Aorta (tissue), 5 donors: ENCODE data around the gene KLLN. TPM values are rescaled to one million over a fixed set of nuclear protein-coding genes. Genes with fewer than 3 reads are reported as not detected.
A peak's percentile ranks its signal among the peaks of the same experiment; 100 is the strongest.
"Not testable (repeated sequence)": the region's sequence is repeated elsewhere in the genome, so short reads cannot be mapped to it uniquely, and the experiment has no call there.

ENCODE experiments used
- ATAC-seq: fragments of 200-7000 bp; cut with Tn5 transposase; one replicate; pipeline ENCODE4 v1.9.1; 2022; ENCODE audit warnings: moderate library complexity; ENCODE audit not compliant: low FRiP score
- DNase-seq, 2 donors: peaks; one replicate each; pipeline ENCODE4 v3.0.0-alpha.2; 2020
- H3K27ac ChIP-seq, 2 donors: one replicate each; pipeline ENCODE4 v1.5.1; 2013; ENCODE audit warnings: low read length in 2 of 2, mild to moderate bottlenecking in 2 of 2, moderate library complexity in 2 of 2, control low read depth in 1 of 2, inconsistent platforms in 1 of 2, low read depth in 1 of 2
- H3K27me3 ChIP-seq, 2 donors: one replicate each; pipeline ENCODE4 v1.6.1; 2013; ENCODE audit warnings: control low read depth in 1 of 2, low read length in 1 of 2, mild to moderate bottlenecking in 1 of 2, moderate library complexity in 1 of 2; ENCODE audit not compliant: insufficient read depth in 2 of 2, control insufficient read depth in 1 of 2
- H3K36me3 ChIP-seq, 2 donors: one replicate each; pipeline ENCODE4 v1.6.1; 2013; ENCODE audit warnings: control low read depth in 1 of 2, low read length in 1 of 2, mild to moderate bottlenecking in 1 of 2; ENCODE audit not compliant: insufficient read depth in 2 of 2, control insufficient read depth in 1 of 2
- H3K4me1 ChIP-seq, 2 donors: one replicate each; pipeline ENCODE4 v1.6.1; 2013; ENCODE audit warnings: low read length in 2 of 2, control low read depth in 1 of 2, mild to moderate bottlenecking in 1 of 2, moderate library complexity in 1 of 2; ENCODE audit not compliant: insufficient read depth in 2 of 2, control insufficient read depth in 1 of 2
- H3K4me3 ChIP-seq, 2 donors: one replicate each; pipeline ENCODE4 v1.5.1; 2013; ENCODE audit warnings: low read length in 2 of 2, control low read depth in 1 of 2, mild to moderate bottlenecking in 1 of 2
- H3K9me3 ChIP-seq: one replicate; pipeline ENCODE4 v1.6.1; 2013; ENCODE audit warnings: mild to moderate bottlenecking, low read length; ENCODE audit not compliant: control insufficient read depth
- WGBS, 2 donors: extraction: QIAGEN DNeasy Blood & Tissue Kit; methylation state at CpG; one replicate each; pipeline ENCODE4 v1.1.7; 2013; 5-methylcytosine and 5-hydroxymethylcytosine counted together
- intact Hi-C, 2 donors: fragments of 100-400 bp; cut with DNase I; formaldehyde crosslinking; loops; one replicate each; pipeline versions ENCODE4 v1.14.2 to v1.15.0; 2022
- polyA plus RNA-seq, 2 donors: library from polyadenylated mRNA; stranded (reverse); fragments of 200-250 nt; gene quantifications; one replicate each; pipeline ENCODE4 v1.2.3, GENCODE V29; 2013
- total RNA-seq, 2 donors: library from RNA; stranded (reverse); fragmentation: NEBNext Ultra II Directional; extraction: Animal tissue kit (Norgen Biotek cat#: 25700); gene quantifications; one replicate each; pipeline ENCODE4 v1.2.1, GENCODE V29; 2021
- donor health status: healthy with polysubstance abuse.
- donor health status: Bipolar disorder and iron deficiency.
- donor health status: DM: no; HTN: no; CAD: no.
- donor health status: DM: no; HTN: no; CAD: no.
- donor health status: DM: yes; HTN: yes; CAD: no.

The KLLN gene
- total and polyA plus RNA-seq, 4 donors, result 0.25 to 0.66 (median 0.33) TPM

DNA sequence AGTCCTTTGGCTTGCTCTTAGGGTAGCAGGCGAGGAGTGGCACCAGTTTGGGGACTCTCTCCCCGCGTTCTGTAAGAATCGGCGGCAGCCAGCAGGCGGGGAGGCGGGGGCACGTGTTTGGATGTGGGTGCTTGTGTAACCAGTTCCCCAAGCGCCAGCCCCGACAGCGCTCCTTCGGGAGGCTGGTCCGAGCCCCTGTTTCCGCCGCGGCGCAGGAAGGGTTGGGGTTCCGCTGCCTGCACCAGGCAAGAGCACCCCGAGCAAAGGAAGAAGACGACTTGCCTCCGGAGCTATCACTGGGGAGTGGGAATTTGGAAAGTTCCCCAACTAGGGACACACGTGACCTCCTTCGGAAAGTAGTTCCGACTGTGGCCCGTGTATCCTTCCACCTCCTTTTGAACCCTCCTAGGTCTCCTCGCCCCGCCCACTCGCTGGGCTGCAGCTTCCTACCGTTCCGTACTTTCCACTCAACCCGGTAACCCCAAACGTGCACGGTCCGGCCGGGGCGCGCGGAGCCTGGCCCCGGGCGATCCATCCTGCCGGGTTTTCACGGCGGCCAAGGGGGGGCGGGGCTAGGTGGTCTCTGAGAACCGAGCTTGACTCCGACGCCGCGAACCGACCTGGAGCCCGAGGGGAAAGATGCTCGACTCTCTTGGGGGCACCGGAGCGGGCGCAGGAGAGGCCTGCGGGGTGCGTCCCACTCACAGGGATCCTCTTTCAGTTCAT, 1.2 kb downstream of the KLLN start:
- Histone ChIP-seq H3K4me1 (no peaks in the 10 kb centered on the region), H3K36me3 (no peaks in the 10 kb centered on the region), H3K27ac (peak overlapping the region; percentile 8 to 91), H3K4me3 (peak overlapping the region; percentile 94 to 99), H3K9me3 (no peaks in the 10 kb centered on the region), H3K27me3 (no peaks in the 10 kb centered on the region)
- ATAC-seq (peak; percentile 95), DNase-seq (peak; percentile 98)
- intact Hi-C loops, result loop anchor here (2.0 to 10.0 kb wide), 8 partner anchors 63 to 527 kb away; no protein-coding TSS in a partner anchor
- WGBS, 2 donors, result 0% methylated on average over 57 of the region's 57 CpGs

DNA sequence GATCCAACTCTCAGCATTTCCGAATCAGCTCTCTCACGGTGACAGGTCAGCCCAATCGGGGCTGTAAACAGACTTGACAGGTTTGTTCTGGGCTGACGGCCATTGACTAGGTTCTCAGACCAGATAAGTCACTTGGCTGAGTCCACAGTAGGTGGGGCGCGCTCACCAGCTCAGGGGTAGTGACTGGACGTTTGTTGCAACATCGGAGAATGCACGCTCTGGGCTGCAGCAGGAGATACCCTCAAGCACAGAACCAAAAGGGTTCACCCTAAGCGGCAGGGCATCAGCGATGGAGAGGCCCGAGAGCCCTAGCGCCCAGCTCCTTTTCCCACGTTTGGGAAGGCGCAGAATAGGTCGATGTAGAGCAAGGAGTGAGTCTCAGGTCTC, 1.8 kb downstream of the KLLN start:
- intact Hi-C loops, result loop anchor here (2.0 to 10.0 kb wide), 7 partner anchors 63 to 527 kb away; no protein-coding TSS in a partner anchor
- Histone ChIP-seq H3K4me1 (no peaks in the 10 kb centered on the region), H3K9me3 (no peaks in the 10 kb centered on the region), H3K36me3 (no peaks in the 10 kb centered on the region), H3K27ac (peak overlapping the region; percentile 8 to 91), H3K4me3 (peak overlapping the region; percentile 29 to 66), H3K27me3 (no peaks in the 10 kb centered on the region)
- WGBS, 2 donors, result 1 to 3% methylated on average over 16 of the region's 16 CpGs
- DNase-seq (peak; percentile 86 to 89), ATAC-seq (peak; percentile 42)

DNA sequence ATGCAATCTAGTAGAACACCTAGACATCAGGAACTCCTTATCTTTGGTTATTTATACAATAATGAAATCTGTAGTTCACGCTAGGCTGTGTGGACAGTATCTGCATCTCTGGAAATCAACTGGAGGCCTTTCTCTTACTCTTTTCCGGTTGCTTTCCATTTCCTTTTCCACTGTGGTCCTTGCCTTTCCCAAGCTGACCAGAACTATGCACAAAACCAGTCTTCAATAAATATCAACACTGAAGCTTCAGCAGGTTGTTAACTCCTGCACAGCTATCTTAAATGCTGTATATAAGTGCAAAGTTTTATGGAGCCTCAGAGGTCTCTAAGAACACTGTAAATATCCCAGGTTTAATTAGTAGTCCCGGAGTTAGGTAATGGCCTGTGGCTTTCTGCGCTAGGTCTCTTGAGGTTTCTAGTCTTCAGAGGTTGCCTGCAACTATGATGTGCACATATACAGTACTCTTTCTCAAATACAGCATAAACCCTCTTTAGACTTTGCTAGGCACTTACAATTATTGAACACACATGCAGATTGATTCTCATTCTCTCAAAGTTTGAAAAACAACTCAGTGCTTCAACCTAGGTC, 2.4 kb downstream of the KLLN start:
- DNase-seq, result no peak
- peak overlapping the region in 1 of 2 donors; percentile 3 for H3K27ac ChIP-seq
- 81 to 87% methylated on average over 4 of the region's 4 CpGs for WGBS, 2 donors
- H3K9me3 ChIP-seq, result no peaks in the 10 kb centered on the region
- no peak for ATAC-seq
- no peaks in the 10 kb centered on the region for H3K4me1 ChIP-seq
- H3K4me3 ChIP-seq, result no peak overlapping the region
- intact Hi-C loops, result loop anchor here (2.0 to 10.0 kb wide), 7 partner anchors 64 to 528 kb away; no protein-coding TSS in a partner anchor
- no peaks in the 10 kb centered on the region for H3K27me3 ChIP-seq
- H3K36me3 ChIP-seq, result no peaks in the 10 kb centered on the region

DNA sequence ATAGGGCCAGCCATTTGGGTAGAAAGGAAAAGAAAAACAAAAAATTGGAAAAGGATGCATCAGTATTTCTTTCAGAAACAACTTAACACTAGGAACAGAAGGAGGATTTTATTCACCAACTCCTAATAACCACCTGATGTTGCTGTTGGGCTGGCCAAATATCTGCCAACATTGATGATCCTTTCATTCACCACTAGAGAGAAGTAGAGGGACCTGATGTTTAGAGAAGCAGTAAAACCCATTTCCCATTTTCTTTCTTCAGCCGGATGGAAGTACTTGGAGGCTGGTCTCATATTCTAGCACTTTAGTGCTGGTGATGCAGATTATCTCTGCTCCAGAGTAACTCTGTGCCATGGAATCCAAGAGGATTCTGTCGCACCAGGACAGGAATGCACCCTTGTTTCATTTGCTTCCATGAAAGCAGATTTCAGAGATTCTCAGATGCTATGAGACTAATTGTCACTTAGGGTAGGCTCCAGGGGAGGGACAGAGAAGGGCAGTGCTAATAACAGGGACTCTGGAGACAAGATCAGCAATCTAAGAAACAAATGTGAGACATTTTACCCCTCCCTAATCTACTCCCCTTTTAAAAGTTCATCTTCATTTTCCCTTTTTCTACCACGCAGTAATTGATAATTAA, 3.1 kb downstream of the KLLN start:
- H3K27me3 ChIP-seq, result no peaks in the 10 kb centered on the region
- DNase-seq (no peak), ATAC-seq (no peak)
- H3K27ac ChIP-seq, result peak overlapping the region in 1 of 2 donors; percentile 3
- WGBS, 2 donors, result 49 to 54% methylated on average over 3 of the region's 3 CpGs
- intact Hi-C loops, result loop anchor here (2.0 to 10.0 kb wide), 7 partner anchors 65 to 529 kb away; no protein-coding TSS in a partner anchor
- H3K4me3 ChIP-seq, result no peak overlapping the region
- H3K9me3 ChIP-seq, result no peaks in the 10 kb centered on the region
- H3K4me1 ChIP-seq, result no peaks in the 10 kb centered on the region
- H3K36me3 ChIP-seq, result no peaks in the 10 kb centered on the region

DNA sequence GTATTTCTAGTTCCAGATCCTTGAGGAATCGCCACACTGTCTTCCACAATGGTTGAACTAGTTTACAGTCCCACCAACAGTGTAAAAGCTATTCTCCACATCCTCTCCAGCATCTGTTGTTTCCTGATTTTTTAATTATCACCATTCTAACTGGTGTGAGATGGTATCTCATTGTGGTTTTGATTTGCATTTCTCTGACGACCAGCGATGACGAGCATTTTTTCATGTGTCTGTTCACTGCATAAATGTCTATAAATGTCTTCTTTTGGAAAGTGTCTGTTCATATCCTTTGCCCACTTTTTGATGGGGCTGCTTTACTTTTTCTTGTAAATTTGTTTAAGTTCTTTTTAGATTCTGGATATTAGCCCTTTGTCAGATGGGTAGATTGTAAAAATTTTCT, 7.7 kb downstream of the KLLN start:
- H3K27ac ChIP-seq, H3K36me3 ChIP-seq, intact Hi-C loops, H3K9me3 ChIP-seq, H3K4me1 ChIP-seq, H3K27me3 ChIP-seq, H3K4me3 ChIP-seq, ATAC-seq, DNase-seq: not testable (repeated sequence)
- WGBS, 2 donors, result 91 to 99% methylated on average over 4 of the region's 4 CpGs

DNA sequence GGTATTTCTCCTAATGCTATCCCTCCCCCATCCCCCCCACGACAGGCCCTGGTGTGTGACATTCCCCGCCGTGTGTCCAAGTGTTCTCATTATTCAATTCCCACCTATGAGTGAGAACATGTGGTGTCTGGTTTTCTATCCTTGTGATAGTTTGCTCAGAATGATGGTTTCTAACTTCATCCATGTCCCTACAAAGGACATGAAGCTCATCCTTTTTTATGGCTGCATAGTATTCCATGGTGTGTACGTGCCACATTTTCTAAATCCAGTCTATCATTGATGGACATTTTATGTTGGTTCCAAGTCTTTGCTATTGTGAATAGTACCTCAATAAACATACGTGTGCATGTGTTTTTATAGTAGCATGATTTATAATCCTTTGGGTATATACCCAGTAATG, 8.1 kb downstream of the KLLN start:
- WGBS, 2 donors, result 90 to 92% methylated on average over 5 of the region's 5 CpGs
- intact Hi-C loops, H3K4me3 ChIP-seq, H3K27me3 ChIP-seq, H3K27ac ChIP-seq, DNase-seq, H3K4me1 ChIP-seq, ATAC-seq, H3K36me3 ChIP-seq, H3K9me3 ChIP-seq: not testable (repeated sequence)

DNA sequence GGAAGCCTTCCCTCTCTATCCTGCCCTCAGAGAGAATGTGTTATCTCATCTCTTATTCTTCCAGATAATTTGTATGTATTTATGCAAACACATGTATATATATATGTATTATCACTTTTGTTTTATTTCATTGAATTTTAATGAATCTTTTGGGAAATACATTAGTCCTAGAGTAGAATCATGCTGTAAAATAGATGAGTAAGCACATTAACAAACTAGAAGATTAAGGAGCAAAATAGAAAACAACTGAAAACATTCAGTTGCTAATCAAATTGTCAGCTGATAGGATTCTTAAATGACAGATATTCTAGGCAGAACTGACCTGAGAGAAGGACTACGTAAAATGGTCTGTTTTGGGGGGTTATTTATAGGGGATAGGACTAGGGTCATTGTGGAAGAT, 11.2 kb downstream of the KLLN start:
- DNase-seq (no peak), ATAC-seq (no peak)
- WGBS, 2 donors, result 93 to 96% methylated on average over 1 of the region's 1 CpG
- Histone ChIP-seq H3K9me3 (no peaks in the 10 kb centered on the region), H3K4me1 (no peaks in the 10 kb centered on the region), H3K36me3 (no peaks in the 10 kb centered on the region), H3K27me3 (no peaks in the 10 kb centered on the region), H3K27ac (no peak overlapping the region), H3K4me3 (no peak overlapping the region)
- intact Hi-C loops, result loop anchor here in 1 of 2 donors (5.0 kb wide), 1 partner anchor 700 kb away; no protein-coding TSS in a partner anchor

DNA sequence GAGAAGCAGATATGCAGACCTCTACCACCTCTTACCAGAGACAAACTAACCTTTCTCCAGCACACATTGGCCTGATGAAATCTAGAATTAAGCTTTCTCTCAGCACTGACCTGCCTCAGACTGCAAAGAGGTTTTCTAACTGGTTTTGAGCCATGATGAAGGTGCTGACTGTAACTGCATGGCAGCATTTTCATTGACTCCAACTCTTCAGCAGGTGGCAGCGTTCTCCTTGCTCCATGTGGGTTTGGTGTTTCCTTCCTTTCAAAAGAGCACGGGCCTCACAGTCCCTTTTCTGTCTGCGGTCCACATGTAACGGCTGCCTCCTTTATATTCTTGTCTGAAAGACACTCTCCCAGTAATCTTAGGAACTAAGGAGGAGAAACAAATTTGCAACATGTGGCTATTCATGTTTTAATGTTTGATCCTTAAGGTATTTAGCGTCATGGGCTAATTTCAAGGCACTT, 12.6 kb downstream of the KLLN start:
- DNase-seq (peak in 1 of 2 donors; percentile 55), ATAC-seq (peak; percentile 84)
- no peaks in the 10 kb centered on the region for H3K36me3 ChIP-seq
- no peaks in the 10 kb centered on the region for H3K27me3 ChIP-seq
- H3K4me1 ChIP-seq, result no peaks in the 10 kb centered on the region
- no peak overlapping the region for H3K27ac ChIP-seq
- intact Hi-C loops, result loop anchor here in 1 of 2 donors (5.0 kb wide), 1 partner anchor 702 kb away; no protein-coding TSS in a partner anchor
- WGBS, 2 donors, result 13 to 14% methylated on average over 5 of the region's 5 CpGs
- no peaks in the 10 kb centered on the region for H3K9me3 ChIP-seq
- no peak overlapping the region for H3K4me3 ChIP-seq
